ENCODE measurements around the gene RLBP1. TPM values are rescaled to one million over a fixed set of nuclear protein-coding genes. Genes with fewer than 3 reads are reported as not detected.

RLBP1 gene
- total and polyA plus RNA-seq, 2 of the 4 experiments (the other 2 are of a cell fraction): not detected

- H3K27ac ChIP-seq (ENCODE audit: insufficient read depth, low read length): 0 out of 2 replicates have a peak overlapping the region, but pooled peaks have one; percentile 8
- 0 out of 2 replicates have a peak overlapping the region, but pooled peaks have one; percentile 31 for H3K14ac ChIP-seq (replicated peaks; ENCODE audit: low read depth, low read length)
- no peaks in the 10 kb centered on the region for H3K9me3 ChIP-seq (ENCODE audit: control insufficient read depth, insufficient read depth, low read length)
- H3K9ac ChIP-seq (ENCODE audit: low read depth, low read length): no peak overlapping the region
- H4K5ac ChIP-seq (ENCODE audit: low read depth, low read length): no peak overlapping the region; the same call in 1 of the 2 replicates
- H3K36me3 ChIP-seq (ENCODE audit: control insufficient read depth, insufficient read depth, low read length): peaks cover 20% of the 10 kb centered on the region
- no peak overlapping the region; the same call in 1 of the 2 replicates for H3K4me2 ChIP-seq (ENCODE audit: low read depth, low read length)
- WGBS, 2 experiments (ENCODE audit: extremely low coverage in 2 of 2, insufficient read length in 1 of 2): 40% methylated on average over 1 of the region's 6 CpGs; no CpG with 5 or more reads in 1 of the 2 experiments
- no peak overlapping the region for H3K4me3 ChIP-seq (ENCODE audit: insufficient read depth, low read depth, low read length)
- in situ Hi-C loops (cut with MboI; ENCODE audit: low sequenced_read_pairs): loop anchor here (5.0 kb wide), 2 partner anchors 120 to 275 kb away; no protein-coding TSS in a partner anchor
- peaks cover 4% of the 10 kb centered on the region; the same call in 1 of the 2 replicates for H3K9me1 ChIP-seq (ENCODE audit: insufficient read depth, low read length)
- CTCF ChIA-PET: interaction anchor here (0.6 to 2.1 kb wide), 18 partner anchors 10 to 273 kb away, joined by 3 to 19 read pairs (median 4); partner anchors contain the start of gene ABHD2
- POLR2A ChIA-PET (ENCODE audit: unreplicated experiment): no interaction called here
- no peak overlapping the region for H3K23ac ChIP-seq (ENCODE audit: low read depth, low read length)
- H2BK20ac ChIP-seq (ENCODE audit: low read depth, low read length): 0 out of 2 replicates have a peak overlapping the region, but pooled peaks have one; percentile 15
- no TSS peak for BruUV-seq (replicated peaks)
- H2BK15ac ChIP-seq (ENCODE audit: low read depth, low read length): no peak overlapping the region
- TF ChIP-seq RAD21 (IDR thresholded peaks at IDR 0.05; ENCODE audit: low read length) (peak; percentile 85), RFX5 (IDR thresholded peaks at IDR 0.05; ENCODE audit: low read depth, low read length) (no peak), CHD1 (IDR thresholded peaks at IDR 0.05; ENCODE audit: low read depth, low read length) (no peak), FOS (IDR thresholded peaks at IDR 0.05; ENCODE audit: low read depth, low read length) (no peak), CTCF (conservative IDR thresholded peaks at IDR 0.05; ENCODE audit: low read depth, low read length) (peak; percentile 92), USF2 (IDR thresholded peaks at IDR 0.05; ENCODE audit: low read depth, low read length) (0 out of 2 replicates have a peak, but pooled peaks have one; percentile 2), MXI1 (IDR thresholded peaks at IDR 0.05; ENCODE audit: borderline replicate concordance, low read depth, low read length) (no peak), BHLHE40 (IDR thresholded peaks at IDR 0.05; ENCODE audit: low read depth, low read length) (no peak), SMC3 (IDR thresholded peaks at IDR 0.05; ENCODE audit: low read depth, low read length) (peak; percentile 98), CEBPB (IDR thresholded peaks at IDR 0.05; ENCODE audit: low read depth, low read length) (no peak), MAFK (IDR thresholded peaks at IDR 0.05; ENCODE audit: low read depth, low read length) (0 out of 2 replicates have a peak, but pooled peaks have one; percentile 12)
- TF ChIP-seq, protein P1, sequence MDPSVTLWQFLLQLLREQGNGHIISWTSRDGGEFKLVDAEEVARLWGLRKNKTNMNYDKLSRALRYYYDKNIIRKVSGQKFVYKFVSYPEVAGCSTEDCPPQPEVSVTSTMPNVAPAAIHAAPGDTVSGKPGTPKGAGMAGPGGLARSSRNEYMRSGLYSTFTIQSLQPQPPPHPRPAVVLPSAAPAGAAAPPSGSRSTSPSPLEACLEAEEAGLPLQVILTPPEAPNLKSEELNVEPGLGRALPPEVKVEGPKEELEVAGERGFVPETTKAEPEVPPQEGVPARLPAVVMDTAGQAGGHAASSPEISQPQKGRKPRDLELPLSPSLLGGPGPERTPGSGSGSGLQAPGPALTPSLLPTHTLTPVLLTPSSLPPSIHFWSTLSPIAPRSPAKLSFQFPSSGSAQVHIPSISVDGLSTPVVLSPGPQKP (IDR thresholded peaks at IDR 0.05; ENCODE audit: borderline replicate concordance, low read depth, low read length): no peak
- H3K18ac ChIP-seq (ENCODE audit: low read depth, low read length): no peak overlapping the region
- H2BK5ac ChIP-seq (ENCODE audit: low read depth, low read length, poor library complexity, severe bottlenecking): no peak overlapping the region
- H3K56ac ChIP-seq (ENCODE audit: extremely low read depth, insufficient read depth, low read length): no peak overlapping the region
- intact Hi-C loops (cut with micrococcal nuclease): loop anchor here (1.0 kb wide), 2 partner anchors 120 to 273 kb away; no protein-coding TSS in a partner anchor
- H4K91ac ChIP-seq (ENCODE audit: insufficient read depth, low read depth, low read length): no peak overlapping the region; the same call in 1 of the 2 replicates
- peak overlapping the region in 1 of 2 experiments; percentile 48; a peak in 1 of 4 replicates for H4K8ac ChIP-seq (ENCODE audit: low read depth in 2 of 2, low read length in 2 of 2)
- peak overlapping the region; percentile 48; the same call in 1 of the 2 replicates for H2AK5ac ChIP-seq (ENCODE audit: low read depth, low read length)
- peaks cover 3% of the 10 kb centered on the region; the same call in 1 of the 2 replicates for H3K4me1 ChIP-seq (ENCODE audit: control insufficient read depth, insufficient read depth, low read length)
- peak overlapping the region; percentile 74 for H2AFZ ChIP-seq (replicated peaks; ENCODE audit: low read length, poor library complexity)
- H3K79me1 ChIP-seq (ENCODE audit: low read depth in 1 of 2, low read length in 2 of 2): peaks cover 6 to 14% of the 10 kb centered on the region in 2 experiments; a peak in 1 of 4 replicates
- DNase-seq (peak; percentile 83), ATAC-seq (ENCODE audit: low read depth) (peak; percentile 89)
- peak overlapping the region; percentile 87 for H2AK9ac ChIP-seq (replicated peaks; ENCODE audit: low read depth, low read length, poor library complexity)
- no peaks in the 10 kb centered on the region for H4K20me1 ChIP-seq (ENCODE audit: insufficient read depth, low read length)
- no peak overlapping the region for H2BK120ac ChIP-seq (ENCODE audit: low read depth, low read length)
- dilution Hi-C loops (cut with HindIII; ENCODE audit: low sequenced_read_pairs, unreplicated experiment): no loop called here
- peak overlapping the region; percentile 32; the same call in 1 of the 2 replicates for H3K4ac ChIP-seq (ENCODE audit: low read depth, low read length)
- no peaks in the 10 kb centered on the region for H3K27me3 ChIP-seq (ENCODE audit: control insufficient read depth, insufficient read depth, low read length)
These were observed 43.6 kb downstream of the RLBP1 start for GRCh38 chr15:89177633-89178306.
